Activated CD4-positive, alpha-beta T cell treated with anti-CD3 and anti-CD28 coated beads for 4 hours (primary cell): ENCODE results near the gene TUBA3E.
"Not testable (repeated sequence)": the region's sequence is repeated elsewhere in the genome, so short reads cannot be mapped to it uniquely, and the experiment has no call there.

Experiments
- DNase-seq, 2 donors: peaks; one replicate each; pipeline ENCODE4 v3.0.0-alpha.2; 2020

Gene TUBA3E

DNA sequence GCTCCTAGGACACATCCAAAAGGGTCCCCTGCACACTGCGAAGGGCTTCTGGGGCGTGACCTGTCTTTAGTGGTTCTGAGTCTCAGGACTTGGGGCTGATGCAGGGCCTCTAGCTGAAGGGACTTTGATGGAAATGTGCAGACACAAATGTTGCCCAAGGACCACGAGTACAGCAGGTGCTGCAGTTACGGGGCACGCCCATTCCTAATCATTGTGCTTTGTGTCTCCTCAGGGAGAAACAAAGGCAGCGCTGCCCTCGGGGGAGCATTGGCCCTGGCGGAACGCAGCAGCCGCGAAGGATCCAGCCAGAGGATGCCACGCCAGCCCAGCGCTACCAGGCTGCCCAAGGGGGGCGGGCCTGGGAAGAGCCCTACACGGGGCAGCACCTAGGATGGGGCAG, 8.0 kb downstream of the TUBA3E start:
- DNase-seq = no peak

DNA sequence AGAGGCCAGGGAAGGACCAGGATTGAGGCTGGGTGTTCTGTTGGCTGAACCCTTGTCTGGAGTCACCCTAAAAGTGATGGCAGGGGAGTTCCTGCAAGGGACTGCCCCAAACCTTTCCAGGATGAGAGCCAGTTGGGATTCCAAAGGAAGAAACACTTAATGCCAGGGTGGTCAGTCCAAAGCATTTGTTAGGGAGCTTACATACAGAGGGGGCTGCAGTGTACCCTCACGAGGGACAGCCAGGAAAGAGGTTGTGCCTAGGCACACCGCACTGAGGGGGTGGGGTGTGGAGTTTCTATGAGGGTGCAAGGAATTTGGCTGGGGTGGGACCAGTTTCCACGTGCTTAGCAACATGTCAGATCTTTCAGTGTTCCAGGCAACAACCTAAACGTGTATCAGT, 9.3 kb downstream of the TUBA3E start:
- not testable (repeated sequence) for DNase-seq

DNA sequence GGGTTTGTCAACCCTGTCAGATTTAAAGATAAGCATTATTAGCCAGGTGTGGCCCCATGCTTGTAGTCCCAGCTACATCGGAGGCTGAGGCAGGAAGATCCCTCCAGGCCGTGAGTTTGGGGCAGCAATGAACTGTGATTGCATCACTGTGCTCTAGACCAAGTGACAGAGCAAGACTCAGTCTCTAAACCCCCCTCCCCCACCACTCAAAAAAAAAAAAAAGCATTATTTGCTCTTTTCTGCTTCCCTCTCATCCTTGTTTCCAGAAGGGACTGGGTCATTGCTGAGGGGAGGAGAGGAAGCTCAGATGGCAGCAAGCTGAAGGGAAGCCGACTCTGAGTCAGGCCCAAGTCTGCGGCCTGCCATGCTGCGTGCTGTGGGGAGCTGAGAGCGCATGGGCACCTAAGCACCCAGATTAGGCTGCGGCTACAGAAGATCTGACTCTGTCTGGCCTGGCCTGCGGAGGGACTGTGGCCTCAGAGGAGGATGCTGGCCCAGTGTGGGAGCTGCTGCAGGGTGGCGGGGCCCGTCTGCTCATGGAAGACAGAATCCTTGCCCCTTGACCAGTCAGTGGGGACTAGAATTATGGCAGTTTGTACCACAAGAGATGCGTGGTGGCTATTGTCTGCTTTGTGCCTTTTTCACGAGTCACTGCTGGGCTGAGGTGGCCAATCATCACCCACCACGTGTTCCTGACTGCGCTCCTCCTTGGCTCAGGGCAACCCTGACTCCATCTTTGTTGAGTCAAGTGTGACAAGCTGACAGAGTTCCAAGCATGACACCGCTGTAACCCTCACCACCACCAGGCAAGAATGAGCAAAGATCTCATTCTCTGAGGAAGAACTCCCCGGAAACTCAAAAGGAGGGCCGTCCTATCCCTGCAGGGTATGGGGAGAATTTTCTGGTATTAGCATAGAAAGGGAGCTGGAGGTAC, 10.1 kb downstream of the TUBA3E start:
- DNase-seq = not testable (repeated sequence)

DNA sequence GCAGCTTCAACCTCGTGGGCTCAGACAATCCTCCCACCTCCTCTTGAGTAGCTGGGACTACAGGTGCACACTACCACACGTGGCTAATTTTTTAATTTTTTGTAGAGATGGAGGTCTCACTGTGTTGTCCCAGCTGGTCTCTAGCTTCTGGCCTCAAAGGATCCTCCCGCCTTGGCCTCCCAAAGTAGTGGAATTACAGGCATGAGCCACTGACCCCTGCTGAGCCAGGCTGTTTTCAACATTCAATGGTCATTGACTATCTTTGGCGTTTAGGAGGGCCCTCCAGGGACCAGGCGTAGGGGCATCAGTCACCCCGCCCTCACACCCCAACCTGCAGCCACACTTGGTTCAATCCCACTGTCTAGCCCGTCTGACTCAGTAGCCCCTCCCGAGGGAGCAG, 11.0 kb downstream of the TUBA3E start:
- no peak for DNase-seq

DNA sequence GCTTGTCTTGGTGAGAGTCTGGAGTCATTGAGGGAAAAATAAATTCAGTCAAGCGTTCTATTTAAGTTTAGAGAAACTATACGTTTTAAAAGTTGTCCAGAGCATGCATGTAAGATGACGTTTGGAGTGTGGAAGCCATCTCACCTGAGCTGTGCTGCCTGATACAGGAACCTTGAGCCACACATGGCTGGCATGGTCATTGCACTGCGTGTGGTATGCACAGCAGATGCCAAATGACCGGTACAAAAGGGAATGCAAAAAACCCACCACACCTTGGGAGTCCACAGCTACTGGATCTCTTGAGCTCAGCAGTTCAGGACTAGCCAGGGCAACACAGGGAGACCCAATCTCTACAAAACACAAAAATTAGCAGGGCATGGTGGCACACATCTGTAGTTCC, 11.8 kb downstream of the TUBA3E start:
- no peak for DNase-seq

DNA sequence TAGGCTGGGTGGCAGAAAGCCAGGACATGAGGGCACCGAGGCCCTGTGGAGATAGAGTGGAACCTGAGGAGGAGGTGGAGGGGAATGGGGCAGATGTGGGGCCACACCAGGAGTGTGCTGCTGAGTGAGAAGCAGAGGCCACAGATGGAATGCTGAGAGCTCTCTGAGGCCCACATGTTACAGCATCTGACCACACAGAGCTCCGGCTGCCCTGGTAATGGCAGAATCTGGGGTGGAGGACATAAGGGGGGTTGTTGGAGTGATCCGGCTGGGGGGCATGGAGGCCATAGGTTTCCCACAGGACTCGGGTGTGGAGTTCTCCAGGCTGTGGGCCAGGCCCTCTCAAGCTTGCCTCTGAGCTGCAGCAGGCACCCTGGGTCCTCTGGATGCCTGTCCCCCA, 12.3 kb downstream of the TUBA3E start:
- no peak for DNase-seq

DNA sequence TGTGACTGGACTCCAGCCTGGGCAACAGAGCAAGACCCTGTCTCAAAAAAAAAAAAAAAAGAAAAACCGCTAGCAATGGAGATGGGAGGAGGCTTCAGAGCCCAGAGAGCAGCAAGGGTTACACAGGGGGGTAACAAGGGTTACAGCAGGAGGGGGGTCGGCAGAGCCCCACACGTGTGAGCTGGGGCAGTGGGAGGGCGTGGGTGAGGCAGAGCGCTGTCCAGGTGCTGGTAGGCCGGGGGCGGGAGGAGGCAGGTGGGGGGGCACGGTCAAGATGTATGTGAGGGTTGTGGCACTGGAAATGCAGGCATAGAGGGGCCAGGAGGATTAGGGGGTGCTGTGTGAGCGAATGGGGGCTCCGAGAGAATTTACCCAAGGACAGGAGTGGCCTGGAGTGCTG, 12.8 kb downstream of the TUBA3E start:
- DNase-seq = no peak

DNA sequence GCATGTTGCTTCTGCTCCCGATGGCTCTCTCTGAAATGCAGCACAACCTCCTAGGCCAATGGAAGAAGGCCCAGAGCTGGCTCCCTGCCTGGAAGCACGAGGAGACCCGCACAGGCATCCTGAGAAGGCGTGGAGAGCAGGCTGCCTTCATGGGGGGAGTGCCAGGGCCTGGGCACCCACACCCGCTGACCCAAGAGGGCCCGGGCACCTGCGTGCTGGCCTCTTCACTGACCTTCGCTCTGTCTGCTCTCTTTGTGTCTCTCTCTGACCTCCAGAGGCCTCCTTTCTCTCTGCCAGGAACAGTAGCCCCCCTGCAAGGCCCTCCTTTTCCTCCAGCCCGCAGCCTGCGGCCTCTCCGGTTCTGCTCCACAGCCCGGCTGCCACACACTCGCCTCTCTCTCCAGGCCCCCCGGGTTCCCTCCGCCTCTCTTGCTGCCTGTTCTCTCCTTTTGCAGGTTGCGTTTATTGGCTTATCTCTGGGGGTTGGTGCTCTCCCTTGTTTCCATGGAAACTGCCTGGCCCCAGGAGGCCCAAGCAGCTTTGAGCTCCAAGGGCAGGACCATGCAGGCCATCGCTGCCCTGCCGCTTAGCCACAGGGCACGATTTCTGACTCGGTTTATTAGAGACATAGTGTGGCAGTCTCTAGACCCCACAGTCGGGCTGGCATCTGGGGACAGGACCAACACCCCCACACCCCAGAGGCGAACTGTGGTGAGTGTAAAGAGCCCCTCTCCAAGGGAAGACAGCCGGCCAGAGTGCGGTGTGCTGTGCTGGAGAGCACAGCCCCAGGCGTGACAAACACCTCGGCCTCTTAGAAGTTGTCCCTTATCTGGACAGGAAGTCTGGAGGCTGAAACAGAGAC, 14.5 kb downstream of the TUBA3E start:
- DNase-seq = no peak

DNA sequence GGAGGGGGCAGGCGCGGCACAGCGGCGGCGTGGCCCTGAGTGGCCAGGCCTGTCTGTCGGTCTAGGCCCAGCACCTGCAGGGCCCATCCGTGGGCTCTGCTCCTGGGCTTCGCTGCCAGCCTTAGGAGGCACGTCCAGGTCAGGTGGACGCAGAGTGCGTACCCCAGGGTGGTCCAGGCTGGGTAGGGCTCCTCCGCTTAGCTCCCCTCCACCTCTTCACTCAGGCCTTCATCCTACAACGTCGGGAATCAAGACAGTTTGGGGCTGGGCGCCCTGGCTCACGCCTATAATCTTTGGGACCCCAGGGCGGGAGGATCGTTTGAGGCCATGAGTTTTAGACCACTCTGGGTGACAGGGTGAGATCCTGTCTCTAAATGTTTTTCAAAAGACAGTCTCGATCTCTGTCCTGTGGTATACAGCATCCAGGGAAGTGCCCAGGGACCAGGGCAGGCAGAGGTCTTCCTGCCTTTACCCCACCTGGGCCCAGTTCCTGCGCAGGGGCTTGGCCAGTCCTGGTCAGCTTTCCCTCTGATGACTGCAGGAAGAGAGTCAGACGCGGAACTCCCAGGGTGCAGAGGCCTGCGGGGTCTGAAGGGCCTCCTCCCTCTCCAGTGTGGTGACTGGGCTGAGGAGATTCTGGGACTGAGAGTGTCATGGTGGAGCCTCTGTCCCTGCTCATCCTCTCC, 15.3 kb downstream of the TUBA3E start:
- peak in 1 of 2 donors; percentile 15 for DNase-seq

DNA sequence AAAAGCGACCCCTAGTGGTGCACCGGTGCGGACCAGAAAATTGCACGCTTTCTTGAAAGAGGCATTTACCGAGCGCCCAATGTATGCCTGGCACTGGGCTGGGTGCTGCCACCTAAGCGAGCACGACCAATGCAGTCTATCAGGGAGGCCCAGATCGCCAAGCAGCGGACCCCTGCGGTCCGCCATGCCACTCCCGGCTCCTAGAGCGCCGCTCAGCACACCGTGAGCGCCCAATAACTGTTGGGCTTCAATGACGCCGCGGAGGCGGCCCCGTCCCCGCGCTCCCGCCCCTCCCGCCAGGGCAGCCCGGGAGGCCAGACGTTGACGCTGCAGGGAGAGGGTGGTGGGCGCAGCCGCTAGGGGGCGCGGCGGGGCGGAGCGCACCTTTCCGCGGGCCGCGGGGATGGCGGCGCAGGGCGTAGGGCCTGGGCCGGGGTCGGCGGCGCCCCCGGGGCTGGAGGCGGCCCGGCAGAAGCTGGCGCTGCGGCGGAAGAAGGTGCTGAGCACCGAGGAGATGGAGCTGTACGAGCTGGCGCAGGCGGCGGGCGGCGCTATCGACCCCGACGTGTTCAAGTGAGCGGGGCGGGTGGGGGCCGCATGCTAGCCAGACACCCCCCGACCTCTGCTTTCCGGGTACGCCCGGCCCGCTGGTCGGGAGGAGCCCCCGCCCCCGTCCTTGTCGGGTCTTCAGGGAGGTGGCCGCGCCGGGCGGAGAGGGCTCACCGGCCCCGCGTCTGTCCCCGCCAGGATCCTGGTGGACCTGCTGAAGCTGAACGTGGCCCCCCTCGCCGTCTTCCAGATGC, 16.2 kb downstream of the TUBA3E start, which contains the start of gene MZT2B:
Gene MZT2B, plus strand, starts transcription at position 383 of the 803 bp plus-strand sequence. Its CDS starts 21 bp downstream, at position 404.
- DNase-seq = peak; percentile 87 to 88

DNA sequence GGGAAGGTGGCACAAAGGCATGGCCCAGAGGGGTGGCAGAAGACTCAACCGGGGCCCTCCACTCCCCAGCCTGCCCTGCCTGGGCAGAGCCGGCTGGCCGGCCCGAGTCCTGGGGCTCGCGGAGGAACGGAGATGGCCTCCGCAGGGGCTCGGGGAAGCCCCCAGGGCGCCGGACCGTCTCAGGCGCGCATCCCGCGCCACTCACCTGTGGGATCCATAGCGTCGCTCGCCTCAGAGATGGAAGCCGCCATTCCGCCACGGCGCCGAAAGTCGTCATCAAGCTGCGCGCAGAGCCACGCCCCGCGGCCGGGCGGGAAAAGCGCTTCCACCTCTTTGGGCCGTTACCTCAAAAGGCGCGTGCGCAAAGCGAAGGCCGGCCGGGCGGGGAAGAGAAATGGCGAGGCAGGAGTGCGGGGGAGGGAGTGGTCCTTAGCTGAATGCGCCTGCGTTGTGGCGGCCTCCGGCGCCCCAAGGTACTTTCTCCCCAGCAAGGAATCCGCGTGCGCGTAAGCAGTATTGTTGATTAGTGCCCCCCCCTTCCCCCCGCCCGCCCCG, 16.8 kb downstream of the TUBA3E start, which contains the start of gene SMPD4:
Gene SMPD4, minus strand, starts transcription at position 278 of the 555 bp plus-strand sequence. CDS start 5,010 bp downstream, outside the sequence.
- DNase-seq = peak; percentile 96 to 98

DNA sequence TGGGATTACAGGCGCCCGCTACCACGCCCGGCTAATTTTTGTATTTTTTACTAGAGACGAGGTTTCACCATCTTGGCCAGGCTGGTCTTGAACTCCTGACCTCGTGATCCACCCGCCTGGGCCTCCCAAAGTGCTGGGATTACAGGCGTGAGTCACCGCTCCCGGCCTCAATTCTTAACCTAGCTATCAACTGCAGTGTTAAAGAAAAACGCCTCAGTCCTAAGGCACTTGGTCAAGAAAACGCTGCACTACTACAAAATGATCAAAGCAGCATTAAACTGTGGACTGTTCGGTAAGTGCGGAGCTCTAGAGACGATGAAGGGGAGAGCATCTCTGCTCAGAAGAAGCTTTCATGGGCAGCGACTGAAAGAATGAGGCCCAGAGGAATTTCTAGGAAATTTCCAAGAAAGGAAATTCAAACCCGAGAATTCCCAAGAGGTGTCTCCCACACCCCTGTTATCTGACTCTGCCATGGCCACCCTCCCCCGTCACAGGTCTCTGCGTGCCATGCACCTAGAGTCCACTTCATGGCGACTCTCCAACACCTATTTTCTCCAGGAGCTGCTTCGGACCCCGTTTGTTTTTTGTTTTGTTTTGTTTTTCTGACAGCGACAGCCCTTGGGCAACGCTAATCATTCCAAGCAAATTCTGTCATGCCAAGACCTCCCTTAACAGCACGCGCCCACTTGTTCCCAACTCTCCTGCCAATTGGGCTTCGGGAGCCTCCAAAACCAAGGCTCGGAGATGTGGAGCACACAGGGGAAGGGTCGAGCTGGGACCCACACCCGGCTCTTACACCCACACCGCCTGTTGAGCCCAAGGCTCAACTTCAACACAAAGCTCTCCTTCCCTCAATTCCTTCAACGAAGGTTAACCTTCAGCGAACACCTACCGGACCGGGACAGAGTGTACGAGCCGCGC, 17.6 kb downstream of the TUBA3E start:
- not testable (repeated sequence) for DNase-seq

DNA sequence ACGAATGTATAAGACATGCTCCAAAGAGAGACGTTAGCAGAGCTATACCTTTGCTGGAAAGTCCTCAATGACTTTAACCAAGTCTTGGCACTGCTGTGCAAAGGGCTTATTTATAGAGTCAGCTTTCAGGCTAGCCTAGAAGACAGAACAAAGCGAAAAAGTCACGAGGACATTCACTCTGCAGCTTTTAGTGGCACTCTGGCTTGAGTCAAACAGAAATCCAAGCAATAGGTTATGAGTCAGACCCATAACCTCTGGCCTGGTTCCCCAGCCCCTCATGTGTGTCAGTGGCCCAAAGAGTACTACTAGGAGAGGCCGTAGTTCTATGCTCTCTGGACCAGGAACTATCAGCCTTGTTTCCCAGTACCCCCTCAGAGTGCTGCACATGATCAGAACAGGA, 23.4 kb downstream of the TUBA3E start:
- not testable (repeated sequence) for DNase-seq

DNA sequence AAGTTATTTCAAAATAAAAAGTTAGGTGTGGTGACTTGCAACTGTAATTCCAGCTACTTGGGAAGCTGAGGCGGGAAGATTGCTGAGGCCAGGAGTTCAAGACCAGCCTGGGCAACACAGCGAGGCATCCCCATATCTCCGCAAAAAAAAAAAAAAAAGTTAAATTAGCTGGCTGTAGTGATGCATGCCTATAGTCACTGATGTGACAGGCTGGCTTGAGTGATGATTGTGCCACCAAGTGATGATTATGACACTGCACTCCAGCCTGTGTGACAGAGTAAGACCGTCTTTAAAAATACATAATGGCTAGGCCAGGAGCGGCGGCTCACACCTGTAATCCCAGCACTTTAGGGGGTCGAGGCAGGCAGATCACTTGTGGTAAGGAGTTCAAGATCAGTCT, 28.3 kb downstream of the TUBA3E start:
- no peak for DNase-seq

DNA sequence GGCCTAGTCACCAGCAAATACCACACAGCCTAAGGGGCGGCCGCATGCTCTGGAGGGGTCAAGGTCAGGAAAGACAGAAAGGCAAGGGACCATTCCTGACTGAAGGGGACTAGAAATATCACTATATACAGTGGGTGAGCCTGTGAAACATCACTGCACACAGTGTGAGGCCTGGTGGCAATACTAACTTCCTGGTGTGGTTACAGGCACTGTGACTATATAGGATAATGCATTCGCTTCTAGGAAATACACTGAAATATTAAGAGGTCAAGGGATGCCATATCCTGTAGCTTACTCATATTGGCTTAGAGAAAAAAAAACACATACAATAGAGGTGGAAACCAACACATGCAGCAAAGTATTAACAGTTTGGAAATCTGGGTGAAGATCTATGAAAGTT, 29.1 kb downstream of the TUBA3E start:
- DNase-seq = not testable (repeated sequence)

DNA sequence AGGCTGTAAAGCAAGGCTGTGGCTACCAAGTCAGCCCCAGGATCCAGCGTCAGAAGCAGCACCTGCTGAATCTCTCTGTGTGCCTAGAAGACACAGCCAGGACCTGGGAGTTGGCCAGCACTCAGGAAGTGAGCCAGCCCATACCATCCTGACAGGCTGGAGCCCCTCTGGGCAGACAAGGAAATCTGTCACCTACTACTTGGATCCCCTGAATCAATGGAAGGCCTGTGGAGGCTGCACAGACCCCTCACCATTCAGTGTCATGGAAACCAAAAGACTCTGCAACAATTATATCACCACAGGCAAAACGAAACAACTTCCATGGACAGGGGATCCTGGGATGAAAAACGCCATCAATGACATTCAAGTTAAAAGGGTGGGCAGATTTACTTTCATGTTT, 31.6 kb downstream of the TUBA3E start:
- DNase-seq = not testable (repeated sequence)

DNA sequence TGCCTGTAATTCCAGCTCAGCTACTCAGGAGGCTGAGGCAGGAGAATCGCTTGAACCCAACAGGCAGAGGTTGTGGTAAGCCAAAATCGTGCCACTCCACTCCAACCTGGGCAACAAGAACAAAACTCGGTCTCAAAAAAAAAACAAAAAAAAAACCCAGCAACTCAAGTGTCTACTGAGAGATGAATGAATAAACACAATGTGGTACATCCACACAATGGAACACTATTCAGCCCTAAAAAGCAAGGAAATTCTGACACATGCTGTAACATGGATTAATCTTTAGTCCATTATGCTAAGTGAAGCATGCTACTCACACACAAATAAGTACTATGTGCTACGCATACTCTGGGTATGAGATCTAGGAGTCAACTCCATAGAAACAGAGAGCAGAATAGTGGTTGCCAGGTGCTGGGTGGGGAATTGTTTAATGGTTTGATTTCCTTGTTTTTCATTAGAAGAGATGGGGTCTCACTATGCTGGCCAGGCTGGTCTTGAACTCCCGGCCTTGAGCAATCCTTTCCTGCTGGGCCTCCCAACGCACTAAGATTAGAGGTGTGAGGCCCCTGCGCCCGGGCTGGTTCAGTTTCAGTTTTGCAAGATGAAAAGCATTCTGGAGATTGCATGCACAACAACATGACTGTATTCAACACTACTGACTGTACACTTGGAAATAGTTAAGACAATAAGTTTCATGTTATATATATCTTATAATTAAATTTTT, 32.8 kb downstream of the TUBA3E start:
- no peak for DNase-seq

DNA sequence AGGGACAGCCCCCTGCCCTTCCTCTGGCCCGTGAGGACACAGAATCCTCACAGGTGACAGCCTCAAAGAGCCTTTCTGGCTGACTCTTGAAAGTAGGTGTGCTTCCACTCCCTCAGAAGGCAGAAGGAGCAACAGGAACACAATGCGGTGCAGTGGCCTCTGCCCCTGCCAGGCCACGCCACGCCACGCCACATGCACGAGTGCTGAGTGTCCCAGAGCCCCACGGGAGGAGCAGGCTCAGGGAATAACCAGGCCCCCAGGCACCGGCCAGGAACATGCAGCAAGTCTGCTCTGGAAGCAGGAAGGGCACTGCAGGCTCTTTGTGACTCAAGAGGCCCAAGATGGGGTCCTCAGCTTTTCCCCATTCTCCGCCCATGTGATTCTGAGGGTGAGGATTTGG, 35.3 kb downstream of the TUBA3E start:
- no peak for DNase-seq

DNA sequence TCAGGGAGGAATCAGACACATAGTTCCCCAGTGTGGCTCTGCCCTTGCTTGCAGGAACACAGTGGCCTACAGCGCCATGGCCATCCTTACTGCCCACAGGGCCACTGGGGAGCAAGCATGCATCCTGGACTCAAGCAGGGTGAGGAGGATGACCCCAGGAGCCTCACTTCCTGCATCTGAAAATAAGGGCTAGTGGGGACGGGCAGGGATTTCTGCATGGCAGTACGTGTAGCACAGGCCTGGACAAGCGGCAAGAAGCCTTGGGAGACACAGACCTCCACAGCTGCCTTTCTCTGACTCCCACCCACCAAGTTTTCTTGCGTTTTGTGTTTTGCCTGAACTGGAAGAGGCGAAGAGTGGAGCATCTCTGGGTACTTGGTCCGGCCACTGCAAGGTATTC, 35.8 kb downstream of the TUBA3E start:
- not testable (repeated sequence) for DNase-seq
